Omental fat pad (tissue), 4 donors: Measurements from ENCODE around the gene IFT57. TPM values are rescaled to one million over a fixed set of nuclear protein-coding genes. Genes with fewer than 3 reads are reported as not detected.

Experiments used
- ATAC-seq: fragments of 150-250 bp; one replicate; pipeline ENCODE4 v1.9.1; 2016; ENCODE audit warnings: mild to moderate bottlenecking, moderate library complexity; ENCODE audit not compliant: low FRiP score
- DNase-seq: peaks from one replicate; pipeline ENCODE4 v3.0.0-alpha.2; 2019; ENCODE audit warnings: low spot score
- total RNA-seq, 4 donors: library from RNA; depleted of rRNA; stranded (reverse); fragments of >200 nt; gene quantifications; one replicate each; pipeline ENCODE4 v1.1.0, GENCODE V29; 2016
- TF ChIP-seq, protein P1 (sequence below), 3 donors: fragments of 450-650 bp; IDR thresholded peaks; one replicate each; pipeline ENCODE4 v1.5.1; 2016 to 2017; ENCODE audit warnings: antibody characterized with exemption in 3 of 3, mild to moderate bottlenecking in 3 of 3, moderate library complexity in 2 of 3

IFT57 gene
- total RNA-seq, 4 donors from 2014 or later = 31.6 to 59.6 (median 51.0) TPM

DNA sequence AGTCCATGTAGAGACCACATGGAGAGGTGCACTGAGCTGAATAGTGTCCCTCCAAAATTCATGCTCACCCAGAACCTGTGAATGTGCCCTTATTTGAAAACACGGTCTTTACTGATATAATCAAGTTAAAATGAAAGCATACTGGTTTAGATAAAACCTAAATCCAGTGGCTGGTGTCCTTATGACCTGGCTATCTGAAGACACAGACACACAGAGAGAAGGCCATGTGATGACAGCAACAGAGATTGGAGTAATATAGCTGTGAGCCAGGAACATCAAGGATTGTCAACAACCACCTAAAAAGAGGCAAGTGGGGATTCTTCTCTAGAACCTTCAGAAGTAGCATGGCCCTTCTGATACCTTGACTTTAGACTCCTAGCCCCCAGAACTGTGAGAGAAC lies 76.6 kb downstream of the IFT57 start:
- ATAC-seq = no peak
- TF ChIP-seq, protein P1, sequence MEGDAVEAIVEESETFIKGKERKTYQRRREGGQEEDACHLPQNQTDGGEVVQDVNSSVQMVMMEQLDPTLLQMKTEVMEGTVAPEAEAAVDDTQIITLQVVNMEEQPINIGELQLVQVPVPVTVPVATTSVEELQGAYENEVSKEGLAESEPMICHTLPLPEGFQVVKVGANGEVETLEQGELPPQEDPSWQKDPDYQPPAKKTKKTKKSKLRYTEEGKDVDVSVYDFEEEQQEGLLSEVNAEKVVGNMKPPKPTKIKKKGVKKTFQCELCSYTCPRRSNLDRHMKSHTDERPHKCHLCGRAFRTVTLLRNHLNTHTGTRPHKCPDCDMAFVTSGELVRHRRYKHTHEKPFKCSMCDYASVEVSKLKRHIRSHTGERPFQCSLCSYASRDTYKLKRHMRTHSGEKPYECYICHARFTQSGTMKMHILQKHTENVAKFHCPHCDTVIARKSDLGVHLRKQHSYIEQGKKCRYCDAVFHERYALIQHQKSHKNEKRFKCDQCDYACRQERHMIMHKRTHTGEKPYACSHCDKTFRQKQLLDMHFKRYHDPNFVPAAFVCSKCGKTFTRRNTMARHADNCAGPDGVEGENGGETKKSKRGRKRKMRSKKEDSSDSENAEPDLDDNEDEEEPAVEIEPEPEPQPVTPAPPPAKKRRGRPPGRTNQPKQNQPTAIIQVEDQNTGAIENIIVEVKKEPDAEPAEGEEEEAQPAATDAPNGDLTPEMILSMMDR (IDR thresholded peaks at IDR 0.05) = no peak
- DNase-seq = no peak

DNA sequence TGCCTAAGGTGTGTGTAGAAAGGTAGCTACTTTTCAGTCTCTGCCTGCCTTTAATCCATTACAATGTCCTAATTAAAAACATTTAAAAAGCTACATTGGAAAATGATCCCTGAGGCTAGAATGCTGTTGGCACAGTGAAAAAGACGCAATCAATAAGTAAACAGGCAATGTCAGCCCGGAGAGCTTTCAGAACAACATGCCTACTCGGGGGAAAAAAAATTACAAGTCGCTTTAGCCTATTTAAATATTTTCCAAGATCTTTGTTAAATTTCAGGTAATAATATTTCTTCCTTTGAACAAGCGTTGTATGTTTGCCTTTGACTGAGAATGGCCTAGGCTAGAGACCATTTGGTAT lies 84.8 kb downstream of the IFT57 start:
- DNase-seq (no peak), ATAC-seq (no peak)
- TF ChIP-seq, protein P1 (IDR thresholded peaks at IDR 0.05) = no peak

DNA sequence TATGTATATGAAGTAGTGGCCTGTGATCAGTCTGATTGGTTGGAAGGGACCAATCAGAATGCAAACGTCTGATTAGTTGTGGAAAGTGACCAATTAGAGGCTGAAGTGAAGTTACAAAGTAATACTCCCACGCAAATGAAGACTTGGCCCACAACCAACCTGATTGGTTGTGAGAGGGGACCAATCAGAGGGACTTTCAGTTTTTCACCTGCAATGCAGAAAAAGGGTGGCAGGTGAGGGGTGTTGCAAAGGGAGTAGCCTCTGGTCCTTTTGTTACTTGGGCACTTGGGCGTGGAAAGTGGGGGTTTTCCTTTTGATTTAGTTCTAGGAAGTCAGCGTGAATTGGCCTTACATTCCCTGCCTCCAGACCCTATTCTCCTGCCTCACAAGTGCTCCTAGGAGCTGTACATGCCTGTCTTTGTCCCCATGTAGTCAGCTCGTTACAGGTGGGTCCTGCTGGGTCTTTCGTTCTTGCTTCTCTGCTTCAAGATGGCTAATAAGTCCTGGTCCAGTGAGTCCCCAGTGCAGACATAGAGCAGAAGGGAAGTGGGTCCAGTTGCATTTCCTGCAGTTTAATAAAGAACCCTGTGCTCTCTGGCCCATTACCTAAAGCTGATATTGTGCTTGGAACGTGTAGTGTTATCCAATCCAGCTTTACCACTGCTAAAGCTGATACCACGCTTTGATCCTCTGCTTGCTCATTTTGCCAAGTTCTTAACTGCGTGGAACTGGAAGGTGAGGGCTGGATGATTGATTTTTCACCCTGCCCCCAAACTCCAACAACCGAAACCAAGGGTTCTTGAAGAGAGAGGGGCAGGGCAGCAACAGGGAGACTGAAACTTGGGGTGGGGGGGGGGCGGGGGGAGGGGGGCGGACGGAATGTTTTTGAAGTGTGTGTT lies 85.4 kb downstream of the IFT57 start:
- ATAC-seq (no peak), DNase-seq (no peak)
- TF ChIP-seq, protein P1 (IDR thresholded peaks at IDR 0.05) = no peak

DNA sequence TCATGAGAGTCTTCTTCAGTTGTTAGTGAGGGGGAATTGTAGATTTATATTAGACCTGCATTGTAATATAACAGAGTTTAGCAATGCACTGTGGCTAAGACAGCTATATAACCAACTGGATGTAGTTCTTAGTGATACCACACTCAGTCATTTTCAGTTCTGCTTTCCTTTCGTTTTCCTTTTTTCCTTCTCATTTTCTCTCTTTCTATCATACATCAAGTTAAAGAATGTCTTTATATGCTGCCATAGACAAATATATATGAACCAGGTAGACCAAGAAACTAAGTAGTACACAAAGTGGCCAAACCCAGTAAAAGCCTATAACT lies 87.7 kb downstream of the IFT57 start:
- TF ChIP-seq, protein P1 (IDR thresholded peaks at IDR 0.05) = no peak
- ATAC-seq = no peak
- DNase-seq = no peak

DNA sequence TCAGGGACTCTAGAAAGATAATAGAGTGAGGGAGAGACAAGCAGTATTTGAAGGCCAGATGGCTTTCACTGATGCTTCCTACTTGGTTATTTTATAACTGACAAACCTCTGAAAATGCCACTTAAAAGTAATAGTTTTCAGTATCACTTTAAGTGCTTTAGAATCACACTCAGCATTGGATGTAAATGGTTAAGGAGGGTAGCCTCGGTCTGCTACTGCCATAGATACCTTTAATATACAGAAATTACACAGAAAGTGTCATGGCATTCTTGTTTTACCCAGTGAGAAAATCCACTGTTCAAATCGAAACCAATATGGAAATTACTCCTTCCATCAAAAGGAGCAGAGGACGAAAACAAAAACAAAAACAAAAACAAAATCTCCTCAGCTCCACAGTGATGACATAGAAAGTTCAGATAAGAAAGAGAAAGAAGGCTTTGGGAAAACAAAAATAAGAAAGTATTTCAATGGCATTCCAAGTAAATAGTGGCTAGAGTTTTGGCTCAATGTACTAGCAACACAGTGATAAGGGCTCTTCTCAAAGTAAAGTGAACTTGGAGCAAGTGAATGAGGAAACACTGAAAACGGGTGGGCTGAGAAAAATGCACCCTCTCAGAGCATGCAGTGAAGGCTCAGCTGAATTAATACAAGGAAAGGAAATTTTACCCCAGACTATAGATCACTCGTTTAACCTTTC lies 88.2 kb downstream of the IFT57 start:
- TF ChIP-seq, protein P1 (IDR thresholded peaks at IDR 0.05) = no peak
- no peak for ATAC-seq
- DNase-seq = no peak

DNA sequence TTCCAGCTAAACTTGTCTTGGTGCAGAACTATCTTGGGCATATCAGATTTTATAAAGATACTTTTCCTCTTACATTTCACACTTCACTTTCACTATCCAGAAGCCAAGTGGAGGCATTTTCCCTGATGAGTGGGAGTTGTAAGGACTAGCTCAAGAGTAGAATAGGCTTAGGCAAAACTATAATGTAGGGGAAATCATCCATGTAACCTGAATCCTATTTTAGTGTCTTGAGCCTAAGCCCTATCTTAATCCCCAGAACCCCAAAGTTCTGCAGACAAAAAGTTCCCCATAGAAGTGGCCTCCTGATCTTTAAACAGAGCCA lies 89.2 kb downstream of the IFT57 start:
- DNase-seq (no peak), ATAC-seq (no peak)
- TF ChIP-seq, protein P1 (IDR thresholded peaks at IDR 0.05) = no peak
